SK-N-SH treated with all-trans-retinoic acid at 6 μM for 48 hours (cell line): ENCODE data around the gene SAE1.

ENCODE experiments used
- ATAC-seq: fragments of 200-7000 bp; cut with Tn5 transposase; 3 replicates; pipeline ENCODE4 v1.9.1; 2020; ENCODE audit warnings: mild to moderate bottlenecking, moderate library complexity
- ARNTL ChIP-seq: fragments of 450-650 bp; formaldehyde crosslinking; IDR thresholded peaks from 2 replicates; pipeline ENCODE4 v1.5.0; 2020; ENCODE audit warnings: low read depth, mild to moderate bottlenecking, moderate library complexity, borderline replicate concordance
- BACH2 ChIP-seq: fragments of 250-450 bp; sonication (Bioruptor Pico); IDR thresholded peaks from 2 replicates; pipeline ENCODE4 v1.9.0; 2021; ENCODE audit warnings: mild to moderate bottlenecking, borderline replicate concordance
- CREB5 ChIP-seq: fragments of 250-450 bp; sonication (Bioruptor Pico); IDR thresholded peaks from 2 replicates; pipeline ENCODE4 v1.5.1; 2020; ENCODE audit warnings: low read depth, mild to moderate bottlenecking, moderate library complexity
- CSDC2 ChIP-seq: fragments of 250-450 bp; sonication (Bioruptor Pico); IDR thresholded peaks from 2 replicates; pipeline ENCODE4 v1.5.0; 2020; ENCODE audit warnings: mild to moderate bottlenecking, moderate library complexity
- ESRRG ChIP-seq: fragments of 250-450 bp; sonication (Bioruptor Pico); IDR thresholded peaks from 2 replicates; pipeline ENCODE4 v1.6.1; 2021; ENCODE audit warnings: mild to moderate bottlenecking
- GLIS3 ChIP-seq: fragments of 250-450 bp; sonication (Bioruptor Pico); IDR thresholded peaks from 2 replicates; pipeline ENCODE4 v1.5.0; 2020; ENCODE audit warnings: mild to moderate bottlenecking, moderate library complexity
- ISL1 ChIP-seq: fragments of 250-450 bp; sonication (Bioruptor Pico); IDR thresholded peaks from 2 replicates; pipeline ENCODE4 v2.1.2; 2022; ENCODE audit warnings: mild to moderate bottlenecking, moderate library complexity
- POU6F1 ChIP-seq: fragments of 250-450 bp; sonication (Bioruptor Pico); IDR thresholded peaks from 2 replicates; pipeline ENCODE4 v1.8.0; 2021; ENCODE audit warnings: low read depth, mild to moderate bottlenecking, moderate library complexity, borderline replicate concordance
- PPARA ChIP-seq: fragments of 250-450 bp; sonication (Bioruptor Pico); IDR thresholded peaks from 2 replicates; pipeline ENCODE4 v1.5.0; 2020; ENCODE audit warnings: mild to moderate bottlenecking, borderline replicate concordance
- RARB ChIP-seq: fragments of 250-450 bp; sonication (Bioruptor Pico); IDR thresholded peaks from 2 replicates; pipeline ENCODE4 v1.8.0; 2021; ENCODE audit warnings: mild to moderate bottlenecking, moderate library complexity
- SNAI2 ChIP-seq: fragments of 250-450 bp; sonication (Bioruptor Pico); IDR thresholded peaks from 2 replicates; pipeline ENCODE4 v1.5.0; 2020; ENCODE audit warnings: mild to moderate bottlenecking, moderate library complexity
- TCF4 ChIP-seq: fragments of 250-450 bp; sonication (Bioruptor Pico); IDR thresholded peaks from 2 replicates; pipeline ENCODE4 v1.8.0; 2021; ENCODE audit warnings: mild to moderate bottlenecking, moderate library complexity, borderline replicate concordance
- TOX ChIP-seq: fragments of 250-450 bp; sonication (Bioruptor Pico); IDR thresholded peaks from 2 replicates; pipeline ENCODE4 v1.8.0; 2021; ENCODE audit warnings: mild to moderate bottlenecking, moderate library complexity, borderline replicate concordance
- TSHZ2 ChIP-seq: fragments of 250-450 bp; sonication (Bioruptor Pico); IDR thresholded peaks from 2 replicates; pipeline ENCODE4 v1.5.0; 2020; ENCODE audit warnings: mild to moderate bottlenecking, moderate library complexity
- ZC3H10 ChIP-seq: fragments of 250-450 bp; sonication (Bioruptor Pico); IDR thresholded peaks from 2 replicates; pipeline ENCODE4 v1.5.1; 2021; ENCODE audit warnings: mild to moderate bottlenecking, moderate library complexity
- ZFP3 ChIP-seq: fragments of 250-450 bp; sonication (Bioruptor Pico); IDR thresholded peaks from 2 replicates; pipeline ENCODE4 v1.5.0; 2020; ENCODE audit warnings: mild to moderate bottlenecking, moderate library complexity
- ZNF70 ChIP-seq: fragments of 450-650 bp; formaldehyde crosslinking; IDR thresholded peaks from 2 replicates; pipeline ENCODE4 v1.5.0; 2020; ENCODE audit warnings: mild to moderate bottlenecking, moderate library complexity
- ZNF8 ChIP-seq: fragments of 450-650 bp; formaldehyde crosslinking; IDR thresholded peaks from 2 replicates; pipeline ENCODE4 v1.5.0; 2020; ENCODE audit warnings: mild to moderate bottlenecking, moderate library complexity
- TF ChIP-seq, protein P1 (sequence below): fragments of 250-450 bp; sonication (Bioruptor Pico); IDR thresholded peaks from 2 replicates; pipeline ENCODE4 v1.5.1; 2021; ENCODE audit warnings: mild to moderate bottlenecking, moderate library complexity
- TF ChIP-seq, protein P2 (sequence below): fragments of 250-450 bp; sonication (Bioruptor Pico); IDR thresholded peaks from 2 replicates; pipeline ENCODE4 v1.8.0; 2020; ENCODE audit warnings: mild to moderate bottlenecking, moderate library complexity, borderline replicate concordance

SAE1 gene

DNA sequence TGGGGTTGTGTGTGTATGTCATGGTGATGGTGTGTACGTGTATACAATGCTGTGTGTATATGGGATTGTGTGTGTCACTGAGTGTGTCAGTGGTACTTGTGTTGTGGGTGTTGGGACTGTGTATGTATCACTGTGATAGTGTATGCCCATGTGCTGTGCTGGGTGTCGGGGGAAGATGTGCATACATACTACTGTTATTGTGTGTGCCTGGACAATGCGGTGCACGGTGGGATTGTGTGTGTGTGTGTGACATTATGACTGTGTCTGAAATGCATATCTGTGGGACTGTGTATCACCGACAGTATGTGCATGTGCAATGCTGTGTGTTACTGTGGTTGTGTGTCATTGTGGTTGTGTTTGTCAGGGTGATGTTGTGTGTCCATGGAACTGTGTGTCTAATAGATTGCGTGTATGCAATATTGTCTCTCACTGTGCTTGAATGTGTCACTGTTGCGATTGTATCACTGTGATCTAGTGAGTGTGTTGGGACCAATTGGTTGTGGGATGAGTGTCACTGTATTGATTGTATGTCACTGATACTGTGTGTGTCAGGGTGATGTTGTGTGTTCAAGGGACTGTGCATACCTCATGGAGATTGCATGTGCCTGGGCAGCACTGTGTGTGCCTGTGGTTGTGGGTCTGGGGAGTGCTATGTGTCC is 111.4 kb downstream of the SAE1 start:
- TF ChIP-seq, protein P1, sequence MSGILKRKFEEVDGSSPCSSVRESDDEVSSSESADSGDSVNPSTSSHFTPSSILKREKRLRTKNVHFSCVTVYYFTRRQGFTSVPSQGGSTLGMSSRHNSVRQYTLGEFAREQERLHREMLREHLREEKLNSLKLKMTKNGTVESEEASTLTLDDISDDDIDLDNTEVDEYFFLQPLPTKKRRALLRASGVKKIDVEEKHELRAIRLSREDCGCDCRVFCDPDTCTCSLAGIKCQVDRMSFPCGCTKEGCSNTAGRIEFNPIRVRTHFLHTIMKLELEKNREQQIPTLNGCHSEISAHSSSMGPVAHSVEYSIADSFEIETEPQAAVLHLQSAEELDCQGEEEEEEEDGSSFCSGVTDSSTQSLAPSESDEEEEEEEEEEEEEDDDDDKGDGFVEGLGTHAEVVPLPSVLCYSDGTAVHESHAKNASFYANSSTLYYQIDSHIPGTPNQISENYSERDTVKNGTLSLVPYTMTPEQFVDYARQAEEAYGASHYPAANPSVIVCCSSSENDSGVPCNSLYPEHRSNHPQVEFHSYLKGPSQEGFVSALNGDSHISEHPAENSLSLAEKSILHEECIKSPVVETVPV, result no peak
- TF ChIP-seq ZC3H10 (CRISPR knock-in tag) (no peak), BACH2 (CRISPR knock-in tag) (no peak), ZNF8 (no peak), ARNTL (CRISPR knock-in tag) (no peak), SNAI2 (CRISPR knock-in tag) (no peak), ESRRG (CRISPR knock-in tag) (no peak), TOX (CRISPR knock-in tag) (no peak), PPARA (CRISPR knock-in tag) (no peak), POU6F1 (CRISPR knock-in tag) (no peak), CSDC2 (CRISPR knock-in tag) (no peak), CREB5 (CRISPR knock-in tag) (no peak)
- no peak for ATAC-seq

DNA sequence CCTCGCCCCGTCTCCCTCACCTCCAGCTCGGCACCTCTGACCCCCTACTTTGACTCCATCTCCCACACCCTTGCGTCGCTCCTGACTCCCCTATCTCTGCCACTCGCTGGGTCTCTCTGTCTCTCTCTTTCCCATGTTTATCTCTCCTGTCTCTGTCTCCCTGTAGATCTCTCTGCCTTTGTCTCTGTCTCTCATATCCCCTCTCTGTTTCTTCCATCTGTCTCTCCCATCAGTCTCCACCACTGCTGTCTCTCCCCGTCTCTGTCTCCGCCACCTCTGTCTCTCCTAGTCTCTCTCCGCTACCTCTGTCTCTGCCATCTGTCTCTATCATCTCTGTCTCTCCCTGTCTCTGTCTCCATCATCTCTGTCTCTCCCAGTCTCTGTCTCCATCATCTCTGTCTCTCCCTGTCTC is 112.7 kb downstream of the SAE1 start:
- no peak for ATAC-seq
- TF ChIP-seq PPARA (CRISPR knock-in tag), result no peak
- TF ChIP-seq TOX (CRISPR knock-in tag), result no peak
- no peak for TF ChIP-seq ZFP3 (CRISPR knock-in tag)
- TF ChIP-seq ZNF8, result no peak
- no peak for TF ChIP-seq GLIS3
- no peak for TF ChIP-seq ARNTL (CRISPR knock-in tag)
- TF ChIP-seq ESRRG (CRISPR knock-in tag), result no peak
- no peak for TF ChIP-seq TSHZ2
- no peak for TF ChIP-seq TCF4 (CRISPR knock-in tag)
- TF ChIP-seq ZC3H10 (CRISPR knock-in tag), result no peak
- no peak for TF ChIP-seq BACH2 (CRISPR knock-in tag)
- TF ChIP-seq ZNF70, result no peak
- no peak for TF ChIP-seq RARB (CRISPR knock-in tag)
- no peak for TF ChIP-seq ISL1 (CRISPR knock-in tag)
- TF ChIP-seq CSDC2 (CRISPR knock-in tag), result no peak
- TF ChIP-seq, protein P2, sequence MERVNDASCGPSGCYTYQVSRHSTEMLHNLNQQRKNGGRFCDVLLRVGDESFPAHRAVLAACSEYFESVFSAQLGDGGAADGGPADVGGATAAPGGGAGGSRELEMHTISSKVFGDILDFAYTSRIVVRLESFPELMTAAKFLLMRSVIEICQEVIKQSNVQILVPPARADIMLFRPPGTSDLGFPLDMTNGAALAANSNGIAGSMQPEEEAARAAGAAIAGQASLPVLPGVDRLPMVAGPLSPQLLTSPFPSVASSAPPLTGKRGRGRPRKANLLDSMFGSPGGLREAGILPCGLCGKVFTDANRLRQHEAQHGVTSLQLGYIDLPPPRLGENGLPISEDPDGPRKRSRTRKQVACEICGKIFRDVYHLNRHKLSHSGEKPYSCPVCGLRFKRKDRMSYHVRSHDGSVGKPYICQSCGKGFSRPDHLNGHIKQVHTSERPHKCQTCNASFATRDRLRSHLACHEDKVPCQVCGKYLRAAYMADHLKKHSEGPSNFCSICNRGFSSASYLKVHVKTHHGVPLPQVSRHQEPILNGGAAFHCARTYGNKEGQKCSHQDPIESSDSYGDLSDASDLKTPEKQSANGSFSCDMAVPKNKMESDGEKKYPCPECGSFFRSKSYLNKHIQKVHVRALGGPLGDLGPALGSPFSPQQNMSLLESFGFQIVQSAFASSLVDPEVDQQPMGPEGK (CRISPR knock-in tag), result no peak
